ENCODE data around the gene WDR54. TPM values are rescaled to one million over a fixed set of nuclear protein-coding genes. Genes with fewer than 3 reads are reported as not detected.

Gene WDR54
- total RNA-seq, 1 experiment from 2014 or later, result 54.9 TPM

DNA sequence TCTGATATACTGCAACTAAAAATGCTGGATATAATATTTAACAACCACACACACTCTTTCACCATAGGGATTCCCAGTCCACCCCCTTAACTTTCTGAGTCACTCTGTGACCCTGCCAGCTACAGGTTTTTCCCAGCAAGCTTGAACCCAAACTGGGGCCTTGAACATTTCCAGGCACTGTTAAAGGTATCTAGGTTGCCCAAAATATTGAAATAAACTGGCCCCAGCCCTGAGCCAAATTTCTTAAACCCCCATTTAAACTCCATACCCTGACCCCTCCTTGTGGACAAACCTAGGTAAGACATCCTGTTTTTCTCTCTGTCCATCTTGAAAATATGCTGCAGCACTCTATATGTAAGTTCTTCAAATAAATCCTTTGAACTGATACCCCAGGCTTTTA lies 21.7 kb upstream of the WDR54 start:
- Histone ChIP-seq H4K20me1 (ENCODE audit: insufficient read depth) (no peaks in the 10 kb centered on the region), H3K4me3 (replicated peaks in 1 of 2; ENCODE audit: low read depth in 1 of 2, low read length in 2 of 2) (no peak overlapping the region), H3K27me3 (ENCODE audit: insufficient read depth, low read length) (no peaks in the 10 kb centered on the region), H3K4me2 (ENCODE audit: low read length) (0 out of 2 replicates have a peak overlapping the region, but pooled peaks have one; percentile 11), H3K36me3 (ENCODE audit: control insufficient read depth in 1 of 2, insufficient read depth in 2 of 2, low read length in 2 of 2) (no peaks in the 10 kb centered on the region), H3K9ac (ENCODE audit: low read length) (no peak overlapping the region), H3K9me3 (ENCODE audit: control insufficient read depth in 1 of 2, insufficient read depth in 1 of 2, low read depth in 1 of 2, low read length in 2 of 2) (no peaks in the 10 kb centered on the region), H3K27ac (ENCODE audit: low read depth, low read length) (no peak overlapping the region), H3K79me2 (ENCODE audit: insufficient read depth, low read length) (no peaks in the 10 kb centered on the region), H3K4me1 (ENCODE audit: control insufficient read depth in 1 of 2, insufficient read depth in 2 of 2, low read length in 2 of 2) (peaks cover 0 to 5% of the 10 kb centered on the region in 2 experiments; a peak in 1 of 4 replicates), H3K9me2 (ENCODE audit: insufficient read depth) (no peaks in the 10 kb centered on the region), H2AFZ (ENCODE audit: low read depth, low read length, poor library complexity, severe bottlenecking) (peak overlapping the region; percentile 96)
- ChIA-PET CTCF (interaction anchor here (1.3 to 1.4 kb wide), 2 partner anchors 9 to 576 kb away, joined by 4 to 7 read pairs; no protein-coding TSS in a partner anchor), POLR2A (no interaction called here), RAD21 (ENCODE audit: low non-redundant PET in 1 of 2, low total read pairs in 2 of 2, uncharacterized antibody in 2 of 2, unreplicated experiment in 2 of 2) (no interaction called here)
- ATAC-seq, result peak; percentile 92
- DNase-seq (ENCODE audit: low read depth, low spot score), result peak; percentile 51
- peak; percentile 69 for TF ChIP-seq RAD21 (IDR thresholded peaks at IDR 0.05; ENCODE audit: low read depth)
- TF ChIP-seq SIN3A (IDR thresholded peaks at IDR 0.05; ENCODE audit: low read depth), result no peak
- TF ChIP-seq, protein P1, sequence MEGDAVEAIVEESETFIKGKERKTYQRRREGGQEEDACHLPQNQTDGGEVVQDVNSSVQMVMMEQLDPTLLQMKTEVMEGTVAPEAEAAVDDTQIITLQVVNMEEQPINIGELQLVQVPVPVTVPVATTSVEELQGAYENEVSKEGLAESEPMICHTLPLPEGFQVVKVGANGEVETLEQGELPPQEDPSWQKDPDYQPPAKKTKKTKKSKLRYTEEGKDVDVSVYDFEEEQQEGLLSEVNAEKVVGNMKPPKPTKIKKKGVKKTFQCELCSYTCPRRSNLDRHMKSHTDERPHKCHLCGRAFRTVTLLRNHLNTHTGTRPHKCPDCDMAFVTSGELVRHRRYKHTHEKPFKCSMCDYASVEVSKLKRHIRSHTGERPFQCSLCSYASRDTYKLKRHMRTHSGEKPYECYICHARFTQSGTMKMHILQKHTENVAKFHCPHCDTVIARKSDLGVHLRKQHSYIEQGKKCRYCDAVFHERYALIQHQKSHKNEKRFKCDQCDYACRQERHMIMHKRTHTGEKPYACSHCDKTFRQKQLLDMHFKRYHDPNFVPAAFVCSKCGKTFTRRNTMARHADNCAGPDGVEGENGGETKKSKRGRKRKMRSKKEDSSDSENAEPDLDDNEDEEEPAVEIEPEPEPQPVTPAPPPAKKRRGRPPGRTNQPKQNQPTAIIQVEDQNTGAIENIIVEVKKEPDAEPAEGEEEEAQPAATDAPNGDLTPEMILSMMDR (IDR thresholded peaks at IDR 0.05 in 2 of 3, conservative IDR thresholded peaks at IDR 0.05 in 1 of 3; ENCODE audit: borderline replicate concordance in 1 of 3, insufficient read depth in 1 of 3, low read depth in 2 of 3, low read length in 2 of 3), result peak; percentile 63 to 72 (median 72)
- intact Hi-C loops (cut with micrococcal nuclease), result loop anchor here (5.0 kb wide), 1 partner anchor 147 kb away; no protein-coding TSS in a partner anchor
- BruUV-seq (replicated peaks), result no TSS peak

DNA sequence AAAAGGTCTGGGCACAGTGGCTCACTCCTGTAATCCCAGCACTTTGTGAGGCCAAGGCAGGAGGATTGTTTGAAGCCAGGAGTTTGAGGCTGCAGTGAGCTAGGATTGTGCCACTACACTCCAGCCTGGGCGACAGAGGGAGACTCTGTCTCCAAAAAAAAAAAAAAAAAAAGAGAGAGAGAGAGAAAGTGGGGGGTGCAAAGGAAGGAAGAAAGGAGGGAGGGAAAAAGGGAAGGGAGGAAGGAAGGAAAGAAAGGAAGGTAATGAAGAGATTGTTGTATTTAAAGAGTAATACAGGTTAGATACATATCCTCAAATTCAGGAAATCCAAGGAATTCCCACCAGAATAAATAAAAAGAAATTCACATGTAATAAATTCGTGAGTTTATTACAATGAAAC lies 19.6 kb upstream of the WDR54 start:
- Histone ChIP-seq H2AFZ (ENCODE audit: low read depth, low read length, poor library complexity, severe bottlenecking) (no peak overlapping the region), H3K4me1 (ENCODE audit: control insufficient read depth in 1 of 2, insufficient read depth in 2 of 2, low read length in 2 of 2) (peaks cover 0 to 15% of the 10 kb centered on the region in 2 experiments; a peak in 2 of 4 replicates), H3K9me2 (ENCODE audit: insufficient read depth) (no peaks in the 10 kb centered on the region), H3K36me3 (ENCODE audit: control insufficient read depth in 1 of 2, insufficient read depth in 2 of 2, low read length in 2 of 2) (no peaks in the 10 kb centered on the region), H3K79me2 (ENCODE audit: insufficient read depth, low read length) (no peaks in the 10 kb centered on the region), H3K9me3 (ENCODE audit: control insufficient read depth in 1 of 2, insufficient read depth in 1 of 2, low read depth in 1 of 2, low read length in 2 of 2) (no peaks in the 10 kb centered on the region), H3K4me3 (replicated peaks in 1 of 2; ENCODE audit: low read depth in 1 of 2, low read length in 2 of 2) (no peak overlapping the region), H3K27me3 (ENCODE audit: insufficient read depth, low read length) (no peaks in the 10 kb centered on the region), H4K20me1 (ENCODE audit: insufficient read depth) (no peaks in the 10 kb centered on the region), H3K9ac (ENCODE audit: low read length) (no peak overlapping the region), H3K4me2 (ENCODE audit: low read length) (no peak overlapping the region), H3K27ac (ENCODE audit: low read depth, low read length) (no peak overlapping the region)
- intact Hi-C loops (cut with micrococcal nuclease), result loop anchor here (5.0 kb wide), 1 partner anchor 150 kb away; no protein-coding TSS in a partner anchor
- RAD21 ChIA-PET (ENCODE audit: low non-redundant PET in 1 of 2, low total read pairs in 2 of 2, uncharacterized antibody in 2 of 2, unreplicated experiment in 2 of 2), result interaction anchor here in 1 of 2 experiments (0.8 kb wide), 1 partner anchor 67 kb away, joined by 9 read pairs; no protein-coding TSS in a partner anchor
- no TSS peak for BruUV-seq (replicated peaks)
- POLR2A ChIA-PET, result interaction anchor here (0.6 to 1.8 kb wide), 4 partner anchors 10 to 260 kb away, joined by 3 to 6 read pairs (median 4); no protein-coding TSS in a partner anchor
- DNase-seq (ENCODE audit: low read depth, low spot score), result no peak
- no peak for ATAC-seq
- CTCF ChIA-PET, result interaction anchor here (0.9 to 1.5 kb wide), 3 partner anchors 11 to 67 kb away, joined by 3 to 5 read pairs (median 4); no protein-coding TSS in a partner anchor
- TF ChIP-seq, protein P2, sequence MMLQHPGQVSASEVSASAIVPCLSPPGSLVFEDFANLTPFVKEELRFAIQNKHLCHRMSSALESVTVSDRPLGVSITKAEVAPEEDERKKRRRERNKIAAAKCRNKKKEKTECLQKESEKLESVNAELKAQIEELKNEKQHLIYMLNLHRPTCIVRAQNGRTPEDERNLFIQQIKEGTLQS (IDR thresholded peaks at IDR 0.05), result no peak
- TF ChIP-seq FOSL1 (IDR thresholded peaks at IDR 0.05; ENCODE audit: low read depth) (no peak), ZNF274 (IDR thresholded peaks at IDR 0.05; ENCODE audit: low read depth, low read length) (no peak), SRF (IDR thresholded peaks at IDR 0.05; ENCODE audit: low read depth) (no peak), EZH2 (IDR thresholded peaks at IDR 0.05) (no peak), YY1 (IDR thresholded peaks at IDR 0.05; ENCODE audit: extremely low read depth, insufficient replicate concordance, low read depth, low read length) (no peak), RAD21 (IDR thresholded peaks at IDR 0.05; ENCODE audit: low read depth) (no peak), SP1 (IDR thresholded peaks at IDR 0.05; ENCODE audit: low read depth) (no peak), EGR1 (IDR thresholded peaks at IDR 0.05; ENCODE audit: low read depth) (no peak), POLR2A (IDR thresholded peaks at IDR 0.05; ENCODE audit: borderline replicate concordance, extremely low read depth, insufficient read depth, insufficient read length) (no peak), ZFX (IDR thresholded peaks at IDR 0.05) (no peak)
- TF ChIP-seq, protein P3, sequence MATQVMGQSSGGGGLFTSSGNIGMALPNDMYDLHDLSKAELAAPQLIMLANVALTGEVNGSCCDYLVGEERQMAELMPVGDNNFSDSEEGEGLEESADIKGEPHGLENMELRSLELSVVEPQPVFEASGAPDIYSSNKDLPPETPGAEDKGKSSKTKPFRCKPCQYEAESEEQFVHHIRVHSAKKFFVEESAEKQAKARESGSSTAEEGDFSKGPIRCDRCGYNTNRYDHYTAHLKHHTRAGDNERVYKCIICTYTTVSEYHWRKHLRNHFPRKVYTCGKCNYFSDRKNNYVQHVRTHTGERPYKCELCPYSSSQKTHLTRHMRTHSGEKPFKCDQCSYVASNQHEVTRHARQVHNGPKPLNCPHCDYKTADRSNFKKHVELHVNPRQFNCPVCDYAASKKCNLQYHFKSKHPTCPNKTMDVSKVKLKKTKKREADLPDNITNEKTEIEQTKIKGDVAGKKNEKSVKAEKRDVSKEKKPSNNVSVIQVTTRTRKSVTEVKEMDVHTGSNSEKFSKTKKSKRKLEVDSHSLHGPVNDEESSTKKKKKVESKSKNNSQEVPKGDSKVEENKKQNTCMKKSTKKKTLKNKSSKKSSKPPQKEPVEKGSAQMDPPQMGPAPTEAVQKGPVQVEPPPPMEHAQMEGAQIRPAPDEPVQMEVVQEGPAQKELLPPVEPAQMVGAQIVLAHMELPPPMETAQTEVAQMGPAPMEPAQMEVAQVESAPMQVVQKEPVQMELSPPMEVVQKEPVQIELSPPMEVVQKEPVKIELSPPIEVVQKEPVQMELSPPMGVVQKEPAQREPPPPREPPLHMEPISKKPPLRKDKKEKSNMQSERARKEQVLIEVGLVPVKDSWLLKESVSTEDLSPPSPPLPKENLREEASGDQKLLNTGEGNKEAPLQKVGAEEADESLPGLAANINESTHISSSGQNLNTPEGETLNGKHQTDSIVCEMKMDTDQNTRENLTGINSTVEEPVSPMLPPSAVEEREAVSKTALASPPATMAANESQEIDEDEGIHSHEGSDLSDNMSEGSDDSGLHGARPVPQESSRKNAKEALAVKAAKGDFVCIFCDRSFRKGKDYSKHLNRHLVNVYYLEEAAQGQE (IDR thresholded peaks at IDR 0.05; ENCODE audit: low read depth), result no peak
- TF ChIP-seq, protein P4, sequence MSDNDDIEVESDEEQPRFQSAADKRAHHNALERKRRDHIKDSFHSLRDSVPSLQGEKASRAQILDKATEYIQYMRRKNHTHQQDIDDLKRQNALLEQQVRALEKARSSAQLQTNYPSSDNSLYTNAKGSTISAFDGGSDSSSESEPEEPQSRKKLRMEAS (IDR thresholded peaks at IDR 0.05), result no peak

All from HCT116 (cell line).